DMS 273 treated with DMSO at 0.1 percent for 48 hours (cell line): ENCODE data around the gene PAPPA2.

Source experiments
- DNase-seq: peaks from one replicate; lab custom pipeline; 2025; lab: John Stamatoyannopoulos, UW

The PAPPA2 gene

DNA sequence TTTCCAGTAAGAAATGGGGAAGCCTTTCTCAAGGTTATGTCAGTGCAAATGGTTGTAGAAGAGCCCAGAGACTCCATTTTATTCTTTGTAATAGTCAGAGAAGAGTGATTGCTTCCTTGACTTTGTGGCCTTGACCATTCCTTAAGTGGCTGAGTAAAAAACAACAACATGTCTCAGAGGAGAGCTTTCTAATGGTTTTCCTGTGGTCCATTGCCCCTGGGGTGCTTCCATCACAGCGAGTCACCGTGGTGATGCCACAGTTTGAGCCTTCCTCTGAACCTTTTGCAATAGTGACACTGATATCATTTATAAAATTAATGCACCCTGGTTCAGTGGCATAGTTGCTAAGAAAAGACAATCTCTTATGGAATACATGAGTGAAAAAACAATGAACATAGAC lies 38.6 kb downstream of the PAPPA2 start:
- DNase-seq: no peak

- DNase-seq: no peak
Measured at GRCh38 chr1:176504848-176505553, 42.0 kb downstream of the PAPPA2 start.

- DNase-seq: no peak
Measured at GRCh38 chr1:176512966-176513365, 50.0 kb downstream of the PAPPA2 start.

- DNase-seq: peak; percentile 13
Measured at GRCh38 chr1:176515310-176515709, 52.3 kb downstream of the PAPPA2 start.

GRCh38 chr1:176517484-176517883 lies 54.5 kb downstream of the PAPPA2 start:
- DNase-seq: no peak

DNA sequence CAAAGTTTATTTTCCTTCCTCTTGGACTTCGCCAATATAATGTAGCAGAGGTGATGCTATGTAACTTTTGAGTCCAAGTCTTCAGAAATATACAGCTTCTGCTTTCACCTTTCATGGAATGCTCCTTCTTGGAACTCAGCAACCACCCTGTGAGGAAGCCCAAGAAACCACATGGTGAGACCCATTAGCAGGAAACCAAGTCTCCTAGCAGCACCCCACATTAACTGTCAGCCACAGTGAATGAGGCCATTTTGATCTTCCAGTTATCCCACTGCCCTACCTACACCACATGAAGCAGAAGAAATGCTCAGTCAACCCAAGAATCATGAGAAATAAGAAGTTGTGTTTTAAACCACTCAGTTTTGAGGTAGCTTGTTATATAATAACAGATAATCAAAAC lies 58.2 kb downstream of the PAPPA2 start:
- DNase-seq: no peak

DNA sequence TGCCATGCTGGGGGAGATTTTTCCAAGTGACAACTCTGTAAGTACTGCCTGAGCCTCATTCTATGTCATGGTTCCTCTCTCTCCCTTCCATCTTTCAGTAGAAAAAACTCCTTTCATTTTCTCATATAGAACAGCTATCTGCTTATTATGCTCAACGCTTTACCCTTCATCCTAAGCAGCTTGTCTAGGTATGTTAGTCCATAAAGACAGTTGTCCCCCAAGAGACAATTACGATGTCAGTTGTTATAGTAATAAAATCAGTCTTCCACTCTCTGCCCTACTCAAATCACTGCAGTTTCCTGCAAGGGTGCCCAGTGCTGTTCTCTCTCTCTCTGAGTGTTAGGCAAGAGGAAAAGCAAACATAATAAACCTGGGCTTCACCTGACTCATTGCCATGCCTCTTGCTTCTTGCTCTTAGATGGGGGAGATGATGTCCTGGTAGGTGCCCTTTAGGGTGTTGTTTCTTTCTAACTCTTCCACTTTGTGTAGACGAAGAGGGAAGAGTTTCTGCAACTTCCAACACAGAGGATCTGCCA lies 59.4 kb downstream of the PAPPA2 start:
- no peak for DNase-seq

DNA sequence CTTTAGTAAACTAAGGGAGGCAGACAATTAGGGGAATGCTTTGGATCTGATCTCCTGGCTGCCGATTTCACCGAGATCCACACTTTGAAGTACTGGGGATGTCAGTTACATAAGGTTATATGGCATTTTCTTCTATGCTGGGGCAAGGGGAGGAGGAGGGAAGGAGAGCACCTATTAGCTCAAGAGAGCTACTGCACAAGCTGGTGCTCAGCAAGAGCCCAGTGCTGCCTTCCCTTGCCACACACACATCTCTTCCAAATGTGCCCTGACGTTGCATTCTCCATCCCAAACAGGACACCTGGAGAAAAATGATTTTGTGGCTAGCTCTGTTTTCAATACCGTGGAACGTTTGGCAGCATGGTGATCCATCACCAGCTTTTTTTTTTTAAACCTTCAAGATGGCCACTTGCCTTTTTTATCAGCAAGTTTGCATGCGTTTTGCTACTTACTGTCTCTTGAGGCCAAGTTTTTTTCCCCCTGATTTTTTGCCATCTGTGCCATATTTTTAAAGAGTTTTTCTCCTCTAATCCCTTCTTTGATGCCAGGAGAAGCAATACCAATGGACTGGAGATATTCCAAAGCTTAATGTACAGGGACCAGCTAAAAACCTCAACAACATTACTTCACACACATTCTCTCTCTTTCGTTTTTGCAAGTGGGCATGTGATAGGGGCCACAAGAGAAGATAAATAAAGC lies 66.6 kb downstream of the PAPPA2 start:
- DNase-seq: no peak

DNA sequence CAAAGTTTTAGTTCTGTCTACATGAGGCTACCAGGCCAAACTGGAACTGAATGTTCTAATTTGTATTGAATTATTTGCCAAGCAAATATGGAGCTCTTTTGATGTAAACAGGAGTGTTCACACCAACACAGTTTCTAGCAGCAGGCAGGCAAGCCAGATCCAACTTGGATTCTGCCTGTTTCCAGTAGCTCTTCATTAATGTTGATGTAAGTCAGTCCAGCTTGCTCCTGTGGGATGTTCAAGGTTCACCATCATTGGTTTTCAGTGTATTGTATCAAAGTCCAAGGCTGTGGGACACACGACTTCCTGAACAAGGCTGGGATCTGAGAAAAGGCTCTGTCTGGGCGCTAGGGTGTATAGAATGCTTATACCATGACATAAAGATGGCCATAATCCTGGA lies 68.1 kb downstream of the PAPPA2 start:
- DNase-seq: no peak

GRCh38 chr1:176531921-176532897 lies 69.2 kb downstream of the PAPPA2 start:
- DNase-seq: no peak

DNA sequence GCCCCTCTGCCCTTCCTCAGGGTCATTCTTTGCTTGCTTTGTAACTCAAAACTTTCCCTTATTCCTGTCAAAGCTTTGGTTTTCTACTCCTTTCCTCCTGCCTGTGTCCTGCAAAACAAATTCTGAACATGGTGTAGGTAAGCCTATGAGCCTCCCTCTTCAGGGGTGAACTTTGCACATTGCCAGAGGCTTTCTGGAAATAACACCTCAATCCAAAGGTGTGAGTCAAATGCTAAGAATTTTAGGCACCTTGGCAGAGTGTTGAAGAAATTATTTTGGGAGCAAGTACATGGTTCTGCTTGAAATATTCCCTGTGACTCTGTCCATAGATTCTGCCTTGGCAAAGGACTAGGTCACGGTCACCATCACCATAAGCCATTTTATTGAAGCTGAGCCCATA lies 70.0 kb downstream of the PAPPA2 start:
- no peak for DNase-seq

DNA sequence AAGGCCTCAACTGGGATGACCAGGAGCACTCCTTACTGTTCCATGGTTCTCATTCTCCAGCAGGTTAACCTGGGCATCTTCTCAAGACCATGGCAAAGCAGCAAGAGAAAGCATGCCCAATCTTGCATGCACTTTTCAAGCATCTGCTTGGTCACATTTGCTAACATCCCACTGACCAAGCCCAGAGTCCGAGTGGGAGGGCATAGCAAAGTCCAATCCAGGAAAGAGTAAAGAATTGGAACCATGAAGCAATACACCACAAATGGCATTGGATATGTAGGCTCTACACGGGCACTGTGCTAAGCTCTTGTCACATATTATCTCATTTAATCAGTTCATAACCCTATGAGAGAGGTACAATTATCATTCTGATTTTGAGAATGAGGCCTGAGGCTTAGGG lies 73.6 kb downstream of the PAPPA2 start:
- DNase-seq: no peak

DNA sequence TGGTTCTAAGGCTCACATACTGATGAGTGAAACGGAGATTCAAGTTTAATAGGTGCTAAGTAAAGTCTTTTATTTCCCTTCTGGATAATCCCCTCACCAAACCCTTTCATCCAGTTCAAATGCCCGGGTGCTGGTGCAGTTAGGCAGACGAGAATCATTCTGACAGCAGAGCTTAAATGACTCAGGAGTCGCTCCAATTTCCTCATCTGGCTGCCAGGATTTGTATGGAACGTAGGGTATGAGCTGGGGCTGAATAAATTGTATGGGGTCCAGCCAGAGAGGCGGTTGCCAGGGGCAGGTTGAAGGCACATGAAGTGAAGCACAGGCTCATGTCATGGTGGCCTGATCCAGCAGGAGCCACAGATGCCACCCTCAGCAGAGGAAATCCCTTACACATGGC lies 76.0 kb downstream of the PAPPA2 start:
- DNase-seq: no peak

- DNase-seq: no peak
Measured at GRCh38 chr1:176540428-176540827, 77.5 kb downstream of the PAPPA2 start.

GRCh38 chr1:176541663-176542062 lies 78.7 kb downstream of the PAPPA2 start:
- no peak for DNase-seq

- DNase-seq: no peak
Measured at GRCh38 chr1:176542352-176542751, 79.4 kb downstream of the PAPPA2 start.

- no peak for DNase-seq
Measured at GRCh38 chr1:176543360-176544129, 80.6 kb downstream of the PAPPA2 start.

DNA sequence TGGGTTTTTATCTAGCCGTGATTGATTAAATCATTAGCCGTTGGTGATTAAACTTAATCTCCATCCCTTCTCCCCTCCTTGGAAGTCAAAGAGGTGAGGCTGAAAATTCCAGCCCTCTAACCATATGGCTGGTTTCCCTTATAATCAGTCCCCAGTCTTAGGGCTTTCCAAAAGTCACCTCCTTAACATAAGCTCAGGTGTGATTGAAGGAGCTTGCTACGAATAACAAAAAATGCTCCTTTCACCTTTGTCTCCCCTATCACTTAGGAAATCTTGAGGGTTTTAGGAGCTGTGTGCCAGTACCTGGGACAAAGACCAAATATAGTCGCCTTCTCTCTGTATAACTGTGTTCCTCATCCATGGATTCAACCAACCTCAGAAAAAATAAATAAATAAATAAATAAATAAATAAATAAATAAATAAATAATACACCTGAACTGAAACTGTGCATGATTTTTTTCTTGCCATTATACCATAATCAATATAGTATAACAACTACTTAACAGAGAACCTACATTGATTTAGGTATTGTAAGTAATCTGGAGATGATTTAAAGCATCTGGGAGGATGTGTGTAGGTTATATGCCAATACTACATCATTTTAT lies 82.2 kb downstream of the PAPPA2 start:
- no peak for DNase-seq

DNA sequence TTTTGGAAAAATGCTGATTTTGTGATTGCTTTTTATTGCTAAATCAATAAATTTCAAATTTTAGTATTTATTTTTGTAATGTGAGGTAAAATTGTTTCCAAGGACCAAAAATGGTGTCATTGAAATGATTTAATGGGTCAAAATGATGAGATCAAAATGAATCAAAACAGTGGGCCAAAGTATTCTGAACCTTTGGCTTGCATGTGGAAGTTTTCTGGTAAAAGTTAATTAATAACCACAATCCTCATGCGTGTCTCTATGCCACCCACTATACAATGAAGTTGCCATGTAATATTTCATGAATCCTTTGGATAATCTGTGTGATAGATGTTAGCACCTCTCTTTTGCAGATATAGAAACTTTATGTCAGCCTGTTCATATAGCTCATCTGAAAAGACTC lies 83.8 kb downstream of the PAPPA2 start:
- no peak for DNase-seq

DNA sequence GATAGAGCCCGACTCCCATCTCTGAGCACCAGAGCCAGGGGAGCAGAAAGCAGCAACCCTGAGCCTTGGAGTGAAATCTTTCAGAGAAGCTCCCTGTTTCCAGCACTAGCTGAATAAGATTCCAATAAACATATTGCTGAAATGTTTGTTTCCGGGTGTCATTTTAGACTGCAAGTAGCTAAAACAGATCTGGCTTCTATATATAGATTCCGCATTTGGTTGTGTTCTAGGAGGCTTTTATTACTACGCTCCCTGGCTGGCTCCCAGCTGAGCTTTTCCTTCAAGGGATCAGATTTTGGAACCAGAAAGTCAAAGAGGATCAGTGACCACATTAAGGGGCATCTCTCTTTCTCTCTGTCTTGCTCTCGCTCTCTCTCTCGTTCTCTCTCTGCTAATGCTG lies 88.2 kb downstream of the PAPPA2 start:
- no peak for DNase-seq
